B cell (primary cell): Measurements from ENCODE around the gene DACT2. TPM values are rescaled to one million over a fixed set of nuclear protein-coding genes. Genes with fewer than 3 reads are reported as not detected.

ENCODE experiments used
- ATAC-seq: fragments of 200-7000 bp; cut with Tn5 transposase; one replicate; pipeline ENCODE4 v1.10.0; 2021; ENCODE audit warnings: low read depth, mild to moderate bottlenecking, moderate number of reproducible peaks, moderate library complexity
- CTCF ChIA-PET: fragments of 350-600 bp; sonication (Branson Sonifier 250); formaldehyde crosslinking; loops from one replicate; lab custom pipeline; 2021; ENCODE audit warnings: antibody characterized with exemption, inconsistent platforms; lab: Charles Lee
- POLR2A ChIA-PET: fragments of 350-600 bp; sonication (Branson Sonifier 250); formaldehyde crosslinking; loops from one replicate; lab custom pipeline; 2021; ENCODE audit warnings: antibody characterized with exemption; lab: Charles Lee
- DNase-seq: peaks from one replicate; pipeline ENCODE4 v3.0.0; 2013
- H2AFZ ChIP-seq: 2 replicates; pipeline ENCODE4 v1.6.1; 2012; ENCODE audit warnings: mild to moderate bottlenecking, low read depth, low read length; ENCODE audit not compliant: insufficient read depth, poor library complexity, severe bottlenecking
- H3K27ac ChIP-seq, 2 donors: 1 replicate in 1 of 2; 2 replicates in 1 of 2; pipeline ENCODE4 v1.5.1; 2012 to 2013; ENCODE audit warnings: low read length in 2 of 2, mild to moderate bottlenecking in 2 of 2, moderate library complexity in 1 of 2
- H3K27me3 ChIP-seq, 4 experiments: fragments of 200-600 bp in 1 of 4; sonication (generic) in 1 of 4; replicated peaks in 1 of 4; 1 replicate in 2 of 4; 2 replicates in 2 of 4; pipeline versions ENCODE4 v1.6.1 to v1.7.0; 2013 to 2016; ENCODE audit warnings: low read length in 3 of 4, mild to moderate bottlenecking in 2 of 4, mixed read lengths in 1 of 4, moderate library complexity in 1 of 4; ENCODE audit not compliant: insufficient read depth in 4 of 4, control insufficient read depth in 3 of 4; ENCODE audit errors: control extremely low read depth in 1 of 4
- H3K36me3 ChIP-seq, 2 experiments: replicated peaks in 1 of 2; 1 replicate in 1 of 2; 2 replicates in 1 of 2; pipeline versions ENCODE4 v1.6.1 to v1.7.1; 2013; ENCODE audit warnings: low read length in 1 of 2; ENCODE audit not compliant: insufficient read depth in 2 of 2, control insufficient read depth in 1 of 2; ENCODE audit errors: control extremely low read depth in 1 of 2, extremely low read depth in 1 of 2
- H3K4me1 ChIP-seq, 2 donors: fragments of 200-600 bp in 1 of 2; sonication (generic) in 1 of 2; 1 replicate in 1 of 2; 2 replicates in 1 of 2; pipeline versions ENCODE4 v1.5.1 to v1.6.1; 2013 to 2017; ENCODE audit warnings: low read length in 2 of 2; ENCODE audit not compliant: control insufficient read depth in 2 of 2, insufficient read depth in 2 of 2
- H3K4me2 ChIP-seq: replicated peaks from 2 replicates; pipeline ENCODE3; 2012; ENCODE audit warnings: mild to moderate bottlenecking, low read depth, low read length; ENCODE audit not compliant: poor library complexity, severe bottlenecking
- H3K4me3 ChIP-seq, 5 experiments: fragments of 200-600 bp in 1 of 5; sonication (generic) in 1 of 5; 1 replicate in 3 of 5; 2 replicates in 2 of 5; pipeline versions ENCODE4 v1.5.1 to v1.7.0; 2011 to 2016; ENCODE audit warnings: low read length in 4 of 5, mild to moderate bottlenecking in 4 of 5, low read depth in 2 of 5, control low read depth in 1 of 5, moderate library complexity in 1 of 5; ENCODE audit not compliant: insufficient read depth in 1 of 5; ENCODE audit errors: control extremely low read depth in 1 of 5, extremely low read depth in 1 of 5
- H3K79me2 ChIP-seq: fragments of 200-600 bp; sonication (generic); one replicate; pipeline ENCODE4 v1.6.0; 2016; ENCODE audit warnings: low read length; ENCODE audit not compliant: control insufficient read depth, insufficient read depth
- H3K9ac ChIP-seq: fragments of 200-600 bp; sonication (generic); 2 replicates; pipeline ENCODE4 v1.6.1; 2017; ENCODE audit warnings: mild to moderate bottlenecking, low read length, moderate library complexity
- H3K9me3 ChIP-seq, 3 donors: one replicate each; pipeline versions ENCODE4 v1.6.1 to v1.7.1; 2013; ENCODE audit warnings: low read length in 2 of 3; ENCODE audit not compliant: control insufficient read depth in 2 of 3, insufficient read depth in 1 of 3; ENCODE audit errors: control extremely low read depth in 1 of 3
- H4K20me1 ChIP-seq: 2 replicates; pipeline ENCODE4 v1.6.0; 2012; ENCODE audit warnings: mild to moderate bottlenecking, low read length; ENCODE audit not compliant: insufficient read depth, control insufficient read depth, poor library complexity, severe bottlenecking
- H3K27ac Mint-ChIP-seq: one replicate; pipeline ENCODE4 v1.8.0; 2021; ENCODE audit warnings: mixed read lengths
- H3K27me3 Mint-ChIP-seq: one replicate; pipeline ENCODE4 v1.8.0; 2021; ENCODE audit warnings: mixed read lengths
- H3K4me1 Mint-ChIP-seq: one replicate; pipeline ENCODE4 v1.8.0; 2021; ENCODE audit warnings: mixed read lengths
- H3K4me3 Mint-ChIP-seq: one replicate; pipeline ENCODE4 v1.8.0; 2021; ENCODE audit warnings: mixed read lengths
- H3K9me3 Mint-ChIP-seq: one replicate; pipeline ENCODE4 v1.8.0; 2022; ENCODE audit warnings: mixed read lengths; ENCODE audit not compliant: insufficient read depth
- EZH2 ChIP-seq: IDR thresholded peaks from 2 replicates; pipeline ENCODE4 v1.6.1; 2012; ENCODE audit warnings: borderline replicate concordance, low read depth, mild to moderate bottlenecking, moderate library complexity, low read length; ENCODE audit not compliant: insufficient read depth, poor library complexity, severe bottlenecking
- WGBS: methylation state at CpG from one replicate; pipeline ENCODE4 v1.1.5; 2013; ENCODE audit warnings: missing lambda C conversion rate; ENCODE audit not compliant: insufficient coverage; 5-methylcytosine and 5-hydroxymethylcytosine counted together
- intact Hi-C: fragments of 100-400 bp; cut with micrococcal nuclease; formaldehyde crosslinking; loops from one replicate; pipeline ENCODE4 v1.10.0; 2022
- polyA plus RNA-seq: library from polyadenylated mRNA; depleted of rRNA; stranded (reverse); fragments of >200 nt; gene quantifications from 2 replicates; pipeline ENCODE4 v1.2.3, GENCODE V29; 2012
- total RNA-seq, 2 donors: library from RNA; stranded (reverse); fragments of 120-200 nt in 1 of 2; gene quantifications; 1 replicate in 1 of 2; 2 replicates in 1 of 2; pipeline versions ENCODE4 v1.2.3 to v1.2.4, GENCODE V29; 2013 to 2022
- TF ChIP-seq, protein P1 (sequence below): fragments of 200-600 bp; IDR thresholded peaks from one replicate; pipeline ENCODE4 v1.8.0; 2022; ENCODE audit warnings: antibody characterized with exemption, mild to moderate bottlenecking

DACT2 gene
- total and polyA plus RNA-seq, 2 donors (not counting 1 experiment from before 2014, with no cell fraction given), result not detected

DNA sequence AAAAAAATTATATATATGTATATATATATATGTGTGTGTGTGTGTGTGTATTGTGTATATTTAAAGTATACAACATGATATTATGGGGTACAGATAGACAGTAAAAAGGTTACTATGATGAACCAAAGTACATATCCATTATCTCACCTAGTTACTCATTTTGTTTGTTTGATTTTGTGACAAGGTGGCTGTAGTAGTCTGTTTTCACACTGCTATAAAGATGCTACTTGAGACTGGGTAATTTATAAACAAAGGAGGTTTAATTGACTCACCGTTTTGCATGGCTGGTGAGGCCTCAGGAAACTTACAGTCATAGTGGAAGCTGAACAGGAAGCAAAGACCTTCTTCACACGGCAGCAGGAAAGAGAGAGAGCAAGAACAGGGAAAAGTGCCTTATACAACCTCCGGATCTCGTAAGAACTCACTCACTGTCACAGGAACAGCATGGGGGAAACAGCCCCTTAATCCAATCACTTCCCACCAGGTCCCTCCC is 30.2 kb upstream of the DACT2 start:
- Mint-ChIP-seq H3K4me3 (no peak overlapping the region), H3K27me3 (peaks cover 9% of the 10 kb centered on the region), H3K9me3 (peaks cover 3% of the 10 kb centered on the region), H3K27ac (no peak overlapping the region), H3K4me1 (no peaks in the 10 kb centered on the region)
- intact Hi-C loops, result no loop called here
- POLR2A ChIA-PET, result no interaction called here
- H3K4me3 ChIP-seq, result no peak overlapping the region
- CTCF ChIA-PET, result no interaction called here
- peaks cover 0 to 24% (median 0%) of the 10 kb centered on the region in 3 donors for H3K9me3 ChIP-seq
- WGBS, result 29% methylated on average over 1 of the region's 4 CpGs
- no peak overlapping the region for H3K9ac ChIP-seq
- TF ChIP-seq, protein P1, sequence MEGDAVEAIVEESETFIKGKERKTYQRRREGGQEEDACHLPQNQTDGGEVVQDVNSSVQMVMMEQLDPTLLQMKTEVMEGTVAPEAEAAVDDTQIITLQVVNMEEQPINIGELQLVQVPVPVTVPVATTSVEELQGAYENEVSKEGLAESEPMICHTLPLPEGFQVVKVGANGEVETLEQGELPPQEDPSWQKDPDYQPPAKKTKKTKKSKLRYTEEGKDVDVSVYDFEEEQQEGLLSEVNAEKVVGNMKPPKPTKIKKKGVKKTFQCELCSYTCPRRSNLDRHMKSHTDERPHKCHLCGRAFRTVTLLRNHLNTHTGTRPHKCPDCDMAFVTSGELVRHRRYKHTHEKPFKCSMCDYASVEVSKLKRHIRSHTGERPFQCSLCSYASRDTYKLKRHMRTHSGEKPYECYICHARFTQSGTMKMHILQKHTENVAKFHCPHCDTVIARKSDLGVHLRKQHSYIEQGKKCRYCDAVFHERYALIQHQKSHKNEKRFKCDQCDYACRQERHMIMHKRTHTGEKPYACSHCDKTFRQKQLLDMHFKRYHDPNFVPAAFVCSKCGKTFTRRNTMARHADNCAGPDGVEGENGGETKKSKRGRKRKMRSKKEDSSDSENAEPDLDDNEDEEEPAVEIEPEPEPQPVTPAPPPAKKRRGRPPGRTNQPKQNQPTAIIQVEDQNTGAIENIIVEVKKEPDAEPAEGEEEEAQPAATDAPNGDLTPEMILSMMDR, result no peak
- TF ChIP-seq EZH2, result no peak
- H3K4me1 ChIP-seq, result no peaks in the 10 kb centered on the region
- H4K20me1 ChIP-seq, result no peaks in the 10 kb centered on the region
- H3K4me2 ChIP-seq, result no peak overlapping the region
- H3K36me3 ChIP-seq, result no peaks in the 10 kb centered on the region
- peaks cover 0 to 8% (median 0%) of the 10 kb centered on the region in 4 experiments for H3K27me3 ChIP-seq
- H2AFZ ChIP-seq, result no peak overlapping the region
- no peak overlapping the region for H3K27ac ChIP-seq
- DNase-seq (no peak), ATAC-seq (no peak)
- no peaks in the 10 kb centered on the region for H3K79me2 ChIP-seq

DNA sequence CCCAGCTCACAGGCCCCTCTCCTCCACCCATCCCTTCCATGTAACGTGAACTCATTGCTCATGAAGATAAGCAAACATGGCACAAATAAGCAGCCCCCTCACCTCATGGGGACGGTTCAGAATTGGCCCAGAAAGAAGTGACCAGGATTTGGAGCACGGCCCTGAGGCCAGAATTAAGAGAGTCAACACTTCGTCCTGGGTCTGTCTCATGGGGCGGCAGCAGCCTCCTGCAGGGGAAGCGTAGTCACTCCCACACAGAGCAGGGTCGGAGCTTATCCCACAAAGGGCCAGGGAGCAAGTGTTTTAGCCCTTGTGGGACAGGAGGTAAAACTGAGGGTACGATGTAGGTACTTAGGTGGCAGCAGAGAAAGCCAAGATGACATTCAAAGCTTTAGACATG is 28.6 kb upstream of the DACT2 start:
- Histone ChIP-seq H3K9me3 (peaks cover 0 to 24% (median 0%) of the 10 kb centered on the region in 3 donors), H3K4me1 (no peaks in the 10 kb centered on the region), H3K36me3 (no peaks in the 10 kb centered on the region), H3K79me2 (no peaks in the 10 kb centered on the region), H4K20me1 (no peaks in the 10 kb centered on the region), H3K27ac (no peak overlapping the region), H3K9ac (no peak overlapping the region), H3K4me3 (no peak overlapping the region), H2AFZ (no peak overlapping the region), H3K27me3 (peaks cover 0 to 8% (median 0%) of the 10 kb centered on the region in 4 experiments), H3K4me2 (no peak overlapping the region)
- Mint-ChIP-seq H3K9me3 (peaks cover 3% of the 10 kb centered on the region), H3K27ac (no peak overlapping the region), H3K27me3 (peaks cover 16% of the 10 kb centered on the region), H3K4me1 (no peaks in the 10 kb centered on the region), H3K4me3 (no peak overlapping the region)
- no peak for ATAC-seq
- ChIA-PET POLR2A (no interaction called here), CTCF (no interaction called here)
- TF ChIP-seq EZH2, result no peak
- TF ChIP-seq, protein P1, result no peak
- WGBS, result 86% methylated on average over 7 of the region's 8 CpGs
- no peak for DNase-seq
- intact Hi-C loops, result no loop called here
